Peyer's patch (tissue), 4 donors: ENCODE results near the gene CFAP221. TPM values are rescaled to one million over a fixed set of nuclear protein-coding genes. Genes with fewer than 3 reads are reported as not detected.

Experiments used
- DNase-seq, 3 donors: peaks; one replicate each; pipeline ENCODE4 v3.0.0-alpha.2; 2017 to 2019
- H3K27ac ChIP-seq, 4 donors: fragments of 200-600 bp; sonication (generic); one replicate each; pipeline ENCODE4 v1.5.1; 2016 to 2019
- H3K27me3 ChIP-seq, 2 donors: fragments of 200-600 bp; sonication (generic); one replicate each; pipeline ENCODE4 v1.5.1; 2019
- H3K36me3 ChIP-seq, 3 donors: fragments of 200-600 bp; sonication (generic); one replicate each; pipeline ENCODE4 v1.5.1; 2016 to 2019
- H3K4me1 ChIP-seq, 4 donors: fragments of 200-600 bp; sonication (generic); one replicate each; pipeline ENCODE4 v1.5.1; 2016 to 2019
- H3K4me3 ChIP-seq, 4 donors: fragments of 200-600 bp; sonication (generic); 1 replicate in 3 of 4; 2 replicates in 1 of 4; pipeline ENCODE4 v1.5.1; 2016 to 2019; ENCODE audit warnings: mild to moderate bottlenecking in 1 of 4
- H3K9me3 ChIP-seq, 4 donors: fragments of 200-600 bp; sonication (generic); one replicate each; pipeline ENCODE4 v1.5.1; 2016 to 2019; ENCODE audit warnings: mild to moderate bottlenecking in 1 of 4
- POLR2A ChIP-seq, 2 donors: fragments of 450-650 bp; IDR thresholded peaks; one replicate each; pipeline ENCODE4 v1.5.1; 2017; ENCODE audit warnings: antibody characterized with exemption in 2 of 2, mild to moderate bottlenecking in 2 of 2, moderate library complexity in 2 of 2
- total RNA-seq, 4 donors: library from RNA; depleted of rRNA; stranded (reverse); fragments of >200 nt; gene quantifications; one replicate each; pipeline ENCODE4 v1.1.0, GENCODE V29; 2016
- TF ChIP-seq, protein P1 (sequence below), 6 experiments: fragments of 450-650 bp in 4 of 6; fragments of 200-600 bp in 2 of 6; sonication (generic) in 1 of 6; IDR thresholded peaks; one replicate each; pipeline ENCODE4 v1.5.1; 2017 to 2019; ENCODE audit warnings: antibody characterized with exemption in 6 of 6, mild to moderate bottlenecking in 3 of 6, moderate library complexity in 1 of 6

CFAP221 gene
- total RNA-seq, 4 donors from 2014 or later, result 2.8 to 6.6 (median 3.6) TPM

GRCh38 chr2:119684518-119684917, 140.3 kb downstream of the CFAP221 start:
- H3K27me3 ChIP-seq, result no peaks in the 10 kb centered on the region
- DNase-seq, result peak in 1 of 3 donors; percentile 19
- H3K4me3 ChIP-seq, result no peak overlapping the region
- no peak overlapping the region for H3K27ac ChIP-seq
- TF ChIP-seq POLR2A (IDR thresholded peaks at IDR 0.05), result no peak
- TF ChIP-seq, protein P1, sequence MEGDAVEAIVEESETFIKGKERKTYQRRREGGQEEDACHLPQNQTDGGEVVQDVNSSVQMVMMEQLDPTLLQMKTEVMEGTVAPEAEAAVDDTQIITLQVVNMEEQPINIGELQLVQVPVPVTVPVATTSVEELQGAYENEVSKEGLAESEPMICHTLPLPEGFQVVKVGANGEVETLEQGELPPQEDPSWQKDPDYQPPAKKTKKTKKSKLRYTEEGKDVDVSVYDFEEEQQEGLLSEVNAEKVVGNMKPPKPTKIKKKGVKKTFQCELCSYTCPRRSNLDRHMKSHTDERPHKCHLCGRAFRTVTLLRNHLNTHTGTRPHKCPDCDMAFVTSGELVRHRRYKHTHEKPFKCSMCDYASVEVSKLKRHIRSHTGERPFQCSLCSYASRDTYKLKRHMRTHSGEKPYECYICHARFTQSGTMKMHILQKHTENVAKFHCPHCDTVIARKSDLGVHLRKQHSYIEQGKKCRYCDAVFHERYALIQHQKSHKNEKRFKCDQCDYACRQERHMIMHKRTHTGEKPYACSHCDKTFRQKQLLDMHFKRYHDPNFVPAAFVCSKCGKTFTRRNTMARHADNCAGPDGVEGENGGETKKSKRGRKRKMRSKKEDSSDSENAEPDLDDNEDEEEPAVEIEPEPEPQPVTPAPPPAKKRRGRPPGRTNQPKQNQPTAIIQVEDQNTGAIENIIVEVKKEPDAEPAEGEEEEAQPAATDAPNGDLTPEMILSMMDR (IDR thresholded peaks at IDR 0.05), result no peak
- H3K36me3 ChIP-seq, result peaks cover 0 to 30% (median 0%) of the 10 kb centered on the region in 3 donors
- peaks cover 0 to 9% (median 1%) of the 10 kb centered on the region in 4 donors for H3K4me1 ChIP-seq
- H3K9me3 ChIP-seq, result no peaks in the 10 kb centered on the region

- Histone ChIP-seq H3K27ac (no peak overlapping the region), H3K4me3 (no peak overlapping the region), H3K4me1 (no peaks in the 10 kb centered on the region), H3K27me3 (no peaks in the 10 kb centered on the region), H3K9me3 (no peaks in the 10 kb centered on the region), H3K36me3 (peaks cover 0 to 22% (median 0%) of the 10 kb centered on the region in 3 donors)
- peak in 1 of 3 donors; percentile 29 for DNase-seq
- TF ChIP-seq, protein P1 (IDR thresholded peaks at IDR 0.05), result no peak
- TF ChIP-seq POLR2A (IDR thresholded peaks at IDR 0.05), result no peak
Observed at GRCh38 chr2:119688616-119689015, 144.4 kb downstream of the CFAP221 start.

DNA sequence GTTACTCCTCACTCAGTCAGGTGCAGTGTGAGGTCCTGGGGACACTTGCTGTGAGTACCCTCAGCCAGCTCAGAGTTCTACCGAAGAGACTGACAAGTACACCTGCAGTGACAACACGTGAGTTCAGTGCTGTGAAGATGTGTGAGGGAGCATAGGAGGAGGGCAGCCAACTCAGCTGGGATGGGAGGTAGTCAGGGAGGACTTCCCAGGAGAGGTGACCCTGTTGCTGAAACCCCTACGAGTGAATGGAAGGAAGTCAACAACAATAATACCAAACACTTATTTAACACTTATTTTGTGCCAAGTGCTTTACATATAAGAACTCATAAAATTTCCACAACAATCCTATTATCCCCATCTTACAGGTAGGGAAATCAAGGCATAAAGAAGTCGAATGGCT, 145.0 kb downstream of the CFAP221 start:
- Histone ChIP-seq H3K27ac (no peak overlapping the region), H3K9me3 (no peaks in the 10 kb centered on the region), H3K4me1 (no peaks in the 10 kb centered on the region), H3K36me3 (peaks cover 0 to 22% (median 0%) of the 10 kb centered on the region in 3 donors), H3K27me3 (no peaks in the 10 kb centered on the region), H3K4me3 (no peak overlapping the region)
- peak in 1 of 3 donors; percentile 18 for DNase-seq
- TF ChIP-seq, protein P1 (IDR thresholded peaks at IDR 0.05), result no peak
- no peak for TF ChIP-seq POLR2A (IDR thresholded peaks at IDR 0.05)

GRCh38 chr2:119691189-119691588, 146.9 kb downstream of the CFAP221 start:
- Histone ChIP-seq H3K9me3 (no peaks in the 10 kb centered on the region), H3K36me3 (peaks cover 0 to 22% (median 0%) of the 10 kb centered on the region in 3 donors), H3K4me3 (no peak overlapping the region), H3K27ac (no peak overlapping the region), H3K27me3 (no peaks in the 10 kb centered on the region), H3K4me1 (no peaks in the 10 kb centered on the region)
- DNase-seq, result peak in 1 of 3 donors; percentile 13
- TF ChIP-seq, protein P1 (IDR thresholded peaks at IDR 0.05), result no peak
- no peak for TF ChIP-seq POLR2A (IDR thresholded peaks at IDR 0.05)

DNA sequence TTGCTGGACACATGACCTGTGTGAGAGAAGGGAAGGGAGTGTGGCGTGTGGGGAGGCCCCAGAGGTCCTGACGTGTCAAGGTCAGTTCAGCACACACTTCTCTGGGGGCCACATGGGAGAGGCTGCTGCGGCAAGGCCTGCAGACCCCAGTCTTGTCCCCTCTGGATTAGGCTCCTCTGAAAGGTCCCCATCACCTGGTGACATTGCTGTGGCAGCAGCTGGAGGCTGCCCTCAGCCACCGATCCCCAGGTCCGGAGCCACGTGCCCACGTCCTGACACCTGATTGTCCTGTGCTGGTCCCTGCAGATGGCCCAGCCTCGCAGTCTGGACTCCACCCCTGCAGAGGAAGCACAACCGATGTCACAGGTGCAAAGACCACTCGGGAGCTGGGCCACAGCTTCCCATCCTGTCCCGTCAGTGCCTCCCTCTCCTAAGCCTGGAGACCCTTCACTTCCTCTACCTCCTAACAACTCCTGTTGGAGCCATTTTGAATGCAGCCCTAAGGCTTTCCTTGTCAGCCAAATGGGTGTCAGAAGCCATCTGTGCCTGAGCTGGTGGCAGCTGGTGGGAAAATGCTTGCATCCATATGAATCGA, 147.5 kb downstream of the CFAP221 start:
- Histone ChIP-seq H3K9me3 (no peaks in the 10 kb centered on the region), H3K4me1 (no peaks in the 10 kb centered on the region), H3K27ac (no peak overlapping the region), H3K4me3 (no peak overlapping the region), H3K36me3 (peaks cover 0 to 22% (median 0%) of the 10 kb centered on the region in 3 donors), H3K27me3 (no peaks in the 10 kb centered on the region)
- peak in 1 of 3 donors; percentile 34 for DNase-seq
- TF ChIP-seq POLR2A (IDR thresholded peaks at IDR 0.05), result no peak
- TF ChIP-seq, protein P1 (IDR thresholded peaks at IDR 0.05), result no peak
